Spleen (tissue), 7 donors: ENCODE results near the gene GPR142.

Experiments used
- POLR2A ChIP-seq, 3 donors: fragments of 450-650 bp; IDR thresholded peaks; one replicate each; pipeline ENCODE4 v1.5.1; 2017; ENCODE audit warnings: antibody characterized with exemption in 3 of 3, mild to moderate bottlenecking in 1 of 3
- POLR2AphosphoS5 ChIP-seq, 3 donors: sonication (generic); formaldehyde crosslinking; IDR thresholded peaks; one replicate each; pipeline ENCODE4 v1.5.1; 2017; ENCODE audit warnings: antibody characterized with exemption in 3 of 3
- TF ChIP-seq, protein P1 (sequence below), 11 experiments: fragments of 200-600 bp in 7 of 11; fragments of 450-650 bp in 4 of 11; sonication (generic) in 4 of 11; IDR thresholded peaks in 8 of 11; conservative IDR thresholded peaks in 3 of 11; 1 replicate in 7 of 11; 2 replicates in 4 of 11; pipeline versions ENCODE4 v1.4.0 to v1.8.0; 2016 to 2021; ENCODE audit warnings: antibody characterized with exemption in 11 of 11, inconsistent platforms in 4 of 11, mild to moderate bottlenecking in 1 of 11
- donor health status: DM: no; HTN: no; CAD: no; lungs with moderate emphysema.
- donor health status: DM: no; HTN: no; CAD: no.
- donor health status: DM: no; HTN: no; CAD: no.

DNA sequence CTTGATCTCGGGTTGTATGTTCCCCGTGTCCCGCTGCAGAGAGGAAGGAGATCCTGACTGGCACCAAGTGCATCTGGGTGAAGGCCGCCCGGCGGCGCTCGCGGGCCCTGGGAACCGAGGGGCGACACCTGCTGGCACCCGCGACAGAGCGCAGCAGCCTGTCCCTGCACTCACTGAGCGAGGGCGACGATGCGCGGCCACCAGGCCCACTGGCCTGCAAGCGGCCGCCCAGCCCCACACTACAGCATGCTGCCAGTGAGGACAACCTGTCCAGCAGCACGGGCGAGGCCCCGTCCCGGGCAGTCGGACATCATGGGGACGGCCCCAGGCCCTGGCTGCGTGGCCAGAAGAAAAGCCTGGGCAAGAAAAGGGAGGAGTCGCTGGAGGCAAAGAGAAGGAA is 13.2 kb upstream of the GPR142 start:
- TF ChIP-seq, protein P1, sequence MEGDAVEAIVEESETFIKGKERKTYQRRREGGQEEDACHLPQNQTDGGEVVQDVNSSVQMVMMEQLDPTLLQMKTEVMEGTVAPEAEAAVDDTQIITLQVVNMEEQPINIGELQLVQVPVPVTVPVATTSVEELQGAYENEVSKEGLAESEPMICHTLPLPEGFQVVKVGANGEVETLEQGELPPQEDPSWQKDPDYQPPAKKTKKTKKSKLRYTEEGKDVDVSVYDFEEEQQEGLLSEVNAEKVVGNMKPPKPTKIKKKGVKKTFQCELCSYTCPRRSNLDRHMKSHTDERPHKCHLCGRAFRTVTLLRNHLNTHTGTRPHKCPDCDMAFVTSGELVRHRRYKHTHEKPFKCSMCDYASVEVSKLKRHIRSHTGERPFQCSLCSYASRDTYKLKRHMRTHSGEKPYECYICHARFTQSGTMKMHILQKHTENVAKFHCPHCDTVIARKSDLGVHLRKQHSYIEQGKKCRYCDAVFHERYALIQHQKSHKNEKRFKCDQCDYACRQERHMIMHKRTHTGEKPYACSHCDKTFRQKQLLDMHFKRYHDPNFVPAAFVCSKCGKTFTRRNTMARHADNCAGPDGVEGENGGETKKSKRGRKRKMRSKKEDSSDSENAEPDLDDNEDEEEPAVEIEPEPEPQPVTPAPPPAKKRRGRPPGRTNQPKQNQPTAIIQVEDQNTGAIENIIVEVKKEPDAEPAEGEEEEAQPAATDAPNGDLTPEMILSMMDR (IDR thresholded peaks at IDR 0.05 in 8 of 11, conservative IDR thresholded peaks at IDR 0.05 in 3 of 11) = peak; percentile 40 to 82 (median 64)
- TF ChIP-seq POLR2A (IDR thresholded peaks at IDR 0.05) (no peak), POLR2AphosphoS5 (IDR thresholded peaks at IDR 0.05) (peak; percentile 60 to 82 (median 79))
